HAP-1 (cell line): ENCODE measurements around the gene SNAPC5.

ENCODE experiments used
- DNase-seq, 2 experiments: peaks; one replicate each; pipeline ENCODE4 v3.0.0-alpha.2; 2016 to 2020; ENCODE audit warnings: low spot score in 2 of 2
- H3K27me3 ChIP-seq: fragments of 250-450 bp; sonication (Bioruptor Pico); 2 replicates; pipeline ENCODE4 v1.5.1; 2020; ENCODE audit warnings: low read depth, mild to moderate bottlenecking, moderate library complexity
- H3K36me3 ChIP-seq: fragments of 250-450 bp; sonication (Bioruptor Pico); replicated peaks from 2 replicates; pipeline ENCODE4 v1.5.1; 2020; ENCODE audit warnings: mild to moderate bottlenecking
- H3K4me1 ChIP-seq: fragments of 250-450 bp; sonication (Bioruptor Pico); 2 replicates; pipeline ENCODE4 v1.5.1; 2020; ENCODE audit warnings: mild to moderate bottlenecking
- H3K4me3 ChIP-seq: fragments of 250-450 bp; sonication (Bioruptor Pico); 2 replicates; pipeline ENCODE4 v1.5.1; 2020; ENCODE audit warnings: mild to moderate bottlenecking, moderate library complexity
- H3K9me3 ChIP-seq: fragments of 250-450 bp; sonication (Bioruptor Pico); 2 replicates; pipeline ENCODE4 v1.5.1; 2020; ENCODE audit warnings: mild to moderate bottlenecking, moderate library complexity
- in situ Hi-C: fragments of 300-500 bp; cut with MboI; formaldehyde crosslinking; loops from 3 replicates; pipeline ENCODE4 v1.14.3; 2020; ENCODE audit warnings: low sequenced_read_pairs, inconsistent platforms, mixed read lengths

The SNAPC5 gene, protein sequence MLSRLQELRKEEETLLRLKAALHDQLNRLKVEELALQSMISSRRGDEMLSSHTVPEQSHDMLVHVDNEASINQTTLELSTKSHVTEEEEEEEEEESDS

DNA sequence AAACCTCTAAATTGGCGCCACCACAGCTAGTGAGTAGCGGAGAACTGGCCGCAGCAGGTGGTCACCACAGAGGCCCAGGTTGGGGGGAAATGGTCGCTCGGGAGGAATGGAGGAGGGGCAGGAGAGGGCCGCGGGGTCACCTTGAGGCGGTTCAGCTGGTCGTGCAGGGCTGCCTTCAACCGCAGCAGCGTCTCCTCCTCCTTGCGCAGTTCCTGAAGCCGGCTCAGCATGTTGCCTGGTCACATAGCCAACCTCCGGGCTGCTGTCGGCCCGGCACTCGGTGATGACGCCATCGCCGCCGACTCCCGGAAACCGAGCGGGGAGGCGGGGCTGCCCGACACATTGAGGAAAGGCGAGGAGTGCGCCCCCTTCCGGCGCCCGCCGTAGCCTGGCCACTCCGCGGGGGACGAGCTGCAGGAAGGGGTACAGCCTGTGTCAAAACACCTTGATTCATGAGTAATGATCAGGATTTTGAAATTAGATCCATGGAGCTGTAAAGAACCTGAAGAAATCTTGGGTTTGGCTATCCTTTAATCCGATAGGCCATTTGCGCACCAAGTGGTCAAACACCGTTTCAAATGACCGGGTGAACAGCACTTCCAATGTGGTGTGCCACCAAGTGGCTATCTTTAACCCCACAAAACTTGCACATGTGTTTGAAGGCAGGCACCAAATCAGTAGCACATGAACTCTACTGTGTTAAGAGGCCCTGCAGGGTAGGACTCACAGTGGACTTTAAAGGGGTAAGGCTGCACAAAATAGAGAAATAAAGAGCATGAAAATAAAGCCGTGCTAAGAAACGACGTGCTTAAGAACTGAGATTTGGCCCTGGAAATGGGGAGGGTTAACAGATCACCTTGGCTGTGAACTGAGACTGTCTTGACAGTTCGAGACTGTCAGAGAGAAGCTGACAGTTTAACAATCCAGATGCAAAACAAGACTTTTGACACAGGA, at the start of gene SNAPC5:
TSS of gene SNAPC5 (minus strand) at position 261 of the 954 bp plus-strand sequence. CDS start at position 230, 31 bp downstream.
- in situ Hi-C loops: loop anchor here (5.0 kb wide), 1 partner anchor 110 kb away; the partner anchor contains the start of gene MAP2K1

GRCh38 chr15:66545255-66545654, 47.7 kb upstream of the SNAPC5 start:
- no peak for DNase-seq
- Histone ChIP-seq H3K36me3 (peaks cover 42% of the 10 kb centered on the region), H3K4me1 (peaks cover 3% of the 10 kb centered on the region; the same call in 1 of the 2 replicates), H3K27me3 (no peaks in the 10 kb centered on the region), H3K9me3 (no peaks in the 10 kb centered on the region), H3K4me3 (no peak overlapping the region)
- in situ Hi-C loops: no loop called here

More for the DNA sequence above, at the start of gene SNAPC5:
- Histone ChIP-seq H3K4me3 (peak within 1 kb of the TSS; percentile 87), H3K36me3 (peaks cover 89% of the 10 kb centered on the region), H3K9me3 (no peaks in the 10 kb centered on the region), H3K4me1 (peaks cover 16% of the 10 kb centered on the region), H3K27me3 (no peaks in the 10 kb centered on the region)
- DNase-seq: peak; percentile 98 to 100

- H3K4me3 ChIP-seq: no peak overlapping the region
- peaks cover 3% of the 10 kb centered on the region; the same call in 1 of the 2 replicates for H3K4me1 ChIP-seq
- in situ Hi-C loops: no loop called here
- no peaks in the 10 kb centered on the region for H3K27me3 ChIP-seq
- H3K9me3 ChIP-seq: no peaks in the 10 kb centered on the region
- DNase-seq: no peak
- peaks cover 45% of the 10 kb centered on the region for H3K36me3 ChIP-seq
Observed at GRCh38 chr15:66542896-66543295, 45.3 kb upstream of the SNAPC5 start.

GRCh38 chr15:66535056-66535455, 37.5 kb upstream of the SNAPC5 start:
- Histone ChIP-seq H3K4me1 (no peaks in the 10 kb centered on the region), H3K27me3 (no peaks in the 10 kb centered on the region), H3K36me3 (peaks cover 56% of the 10 kb centered on the region), H3K4me3 (no peak overlapping the region), H3K9me3 (no peaks in the 10 kb centered on the region)
- DNase-seq: no peak
- in situ Hi-C loops: no loop called here

DNA sequence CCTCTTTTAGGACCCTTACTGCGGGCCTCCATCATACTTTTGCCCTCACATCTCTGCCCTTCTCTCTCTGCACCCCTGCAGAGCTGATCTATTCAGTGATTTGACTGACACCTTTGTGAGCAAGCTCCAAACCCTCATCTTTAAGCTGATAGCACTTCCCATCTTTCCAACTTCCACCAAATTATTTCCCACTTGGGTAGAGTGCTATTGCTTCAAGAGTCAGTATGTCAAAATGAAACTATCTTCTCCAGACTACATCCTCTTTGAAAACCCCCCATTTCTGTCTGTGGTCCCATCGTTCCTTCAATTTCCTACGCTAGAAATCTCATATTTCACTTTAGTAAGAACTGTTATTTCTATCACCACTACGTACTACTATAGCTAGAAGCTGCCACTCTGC, 27.3 kb upstream of the SNAPC5 start:
- in situ Hi-C loops: no loop called here
- H3K4me1 ChIP-seq: no peaks in the 10 kb centered on the region
- DNase-seq: no peak
- no peaks in the 10 kb centered on the region for H3K27me3 ChIP-seq
- H3K9me3 ChIP-seq: no peaks in the 10 kb centered on the region
- H3K36me3 ChIP-seq: peaks cover 78% of the 10 kb centered on the region
- no peak overlapping the region for H3K4me3 ChIP-seq

DNA sequence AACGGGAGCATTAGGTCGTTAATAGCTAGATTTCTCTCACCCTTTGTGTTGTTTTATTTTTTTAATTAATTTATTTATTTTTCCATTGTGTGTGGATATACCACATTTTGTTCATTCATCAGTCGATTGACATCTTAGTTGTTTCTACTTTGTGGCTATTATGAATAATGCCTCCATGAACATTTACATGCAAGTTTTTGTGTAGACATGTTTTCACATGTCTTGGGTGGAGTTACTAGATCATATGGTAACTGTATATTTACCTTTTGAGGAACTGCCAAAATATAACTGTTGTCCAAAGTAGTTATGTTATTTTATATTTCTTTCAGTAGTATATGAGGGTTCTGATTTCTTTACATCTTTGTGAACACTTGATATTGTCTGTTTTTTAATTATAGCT, 26.4 kb upstream of the SNAPC5 start:
- Histone ChIP-seq H3K36me3 (peaks cover 80% of the 10 kb centered on the region), H3K9me3 (no peaks in the 10 kb centered on the region), H3K27me3 (no peaks in the 10 kb centered on the region), H3K4me1 (no peaks in the 10 kb centered on the region), H3K4me3 (no peak overlapping the region)
- in situ Hi-C loops: no loop called here
- DNase-seq: no peak

- peaks cover 75% of the 10 kb centered on the region for H3K36me3 ChIP-seq
- H3K4me3 ChIP-seq: no peak overlapping the region
- H3K4me1 ChIP-seq: no peaks in the 10 kb centered on the region
- no peaks in the 10 kb centered on the region for H3K9me3 ChIP-seq
- no peak for DNase-seq
- H3K27me3 ChIP-seq: no peaks in the 10 kb centered on the region
- in situ Hi-C loops: no loop called here
Observed at GRCh38 chr15:66515901-66516322, 18.4 kb upstream of the SNAPC5 start.

GRCh38 chr15:66514586-66514985, 17.0 kb upstream of the SNAPC5 start:
- no peaks in the 10 kb centered on the region for H3K4me1 ChIP-seq
- H3K9me3 ChIP-seq: no peaks in the 10 kb centered on the region
- DNase-seq: no peak
- H3K4me3 ChIP-seq: no peak overlapping the region
- peaks cover 68% of the 10 kb centered on the region for H3K36me3 ChIP-seq
- in situ Hi-C loops: no loop called here
- H3K27me3 ChIP-seq: no peaks in the 10 kb centered on the region

- in situ Hi-C loops: no loop called here
- DNase-seq: no peak
- no peaks in the 10 kb centered on the region for H3K27me3 ChIP-seq
- H3K4me1 ChIP-seq: 0 out of 2 replicates have a peak, but pooled peaks cover 2% of the 10 kb centered on the region
- H3K4me3 ChIP-seq: no peak overlapping the region
- H3K36me3 ChIP-seq: peaks cover 40% of the 10 kb centered on the region
- H3K9me3 ChIP-seq: no peaks in the 10 kb centered on the region
Observed at GRCh38 chr15:66508293-66508883, 10.8 kb upstream of the SNAPC5 start.

DNA sequence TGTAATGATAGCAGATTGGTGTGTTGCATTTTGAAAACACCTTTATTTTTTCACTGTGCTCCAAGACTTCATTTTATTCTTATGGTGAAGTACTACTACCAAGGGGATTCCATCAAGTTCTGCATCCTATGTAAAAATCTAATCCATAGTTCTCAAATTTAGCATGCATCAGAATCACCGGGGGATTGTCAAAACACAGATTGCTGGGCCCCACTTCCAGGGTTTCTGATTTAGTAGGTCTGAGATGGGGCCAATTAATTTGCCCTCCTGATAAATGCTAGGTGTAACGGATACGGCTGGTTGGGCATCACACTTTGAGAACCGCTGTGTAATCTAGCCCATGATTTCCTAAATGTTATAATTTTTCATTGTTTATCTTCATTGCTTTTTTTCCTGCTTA, 8.3 kb upstream of the SNAPC5 start:
- peaks cover 14% of the 10 kb centered on the region for H3K4me1 ChIP-seq
- in situ Hi-C loops: no loop called here

DNA sequence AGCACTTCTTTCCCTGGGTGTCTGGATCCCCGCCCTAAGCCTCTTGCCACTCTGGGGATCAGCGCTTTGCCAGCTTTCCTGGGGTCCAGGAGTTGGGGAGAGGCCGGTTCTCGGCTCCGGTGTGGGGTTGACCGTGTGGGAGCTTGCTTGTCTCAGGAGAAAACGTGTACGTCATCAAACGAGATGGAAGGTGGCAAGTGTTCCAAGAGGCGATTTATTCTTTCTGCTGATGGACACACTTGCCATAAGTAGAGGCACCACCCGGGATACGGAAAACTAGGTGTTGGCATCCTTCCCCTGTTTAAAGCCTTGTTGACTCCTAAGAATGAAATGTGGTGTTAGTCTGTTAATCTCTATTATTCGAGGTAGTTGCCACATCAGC, 7.9 kb upstream of the SNAPC5 start:
- H3K9me3 ChIP-seq: no peaks in the 10 kb centered on the region
- no peak for DNase-seq
- H3K36me3 ChIP-seq: peaks cover 54% of the 10 kb centered on the region
- H3K4me1 ChIP-seq: peaks cover 14% of the 10 kb centered on the region
- no peaks in the 10 kb centered on the region for H3K27me3 ChIP-seq
- in situ Hi-C loops: no loop called here
- H3K4me3 ChIP-seq: peak overlapping the region; percentile 92

More for the DNA sequence above, 8.3 kb upstream of the SNAPC5 start:
- Histone ChIP-seq H3K36me3 (peaks cover 54% of the 10 kb centered on the region), H3K27me3 (no peaks in the 10 kb centered on the region), H3K4me3 (peak overlapping the region; percentile 92), H3K9me3 (no peaks in the 10 kb centered on the region)
- no peak for DNase-seq

DNA sequence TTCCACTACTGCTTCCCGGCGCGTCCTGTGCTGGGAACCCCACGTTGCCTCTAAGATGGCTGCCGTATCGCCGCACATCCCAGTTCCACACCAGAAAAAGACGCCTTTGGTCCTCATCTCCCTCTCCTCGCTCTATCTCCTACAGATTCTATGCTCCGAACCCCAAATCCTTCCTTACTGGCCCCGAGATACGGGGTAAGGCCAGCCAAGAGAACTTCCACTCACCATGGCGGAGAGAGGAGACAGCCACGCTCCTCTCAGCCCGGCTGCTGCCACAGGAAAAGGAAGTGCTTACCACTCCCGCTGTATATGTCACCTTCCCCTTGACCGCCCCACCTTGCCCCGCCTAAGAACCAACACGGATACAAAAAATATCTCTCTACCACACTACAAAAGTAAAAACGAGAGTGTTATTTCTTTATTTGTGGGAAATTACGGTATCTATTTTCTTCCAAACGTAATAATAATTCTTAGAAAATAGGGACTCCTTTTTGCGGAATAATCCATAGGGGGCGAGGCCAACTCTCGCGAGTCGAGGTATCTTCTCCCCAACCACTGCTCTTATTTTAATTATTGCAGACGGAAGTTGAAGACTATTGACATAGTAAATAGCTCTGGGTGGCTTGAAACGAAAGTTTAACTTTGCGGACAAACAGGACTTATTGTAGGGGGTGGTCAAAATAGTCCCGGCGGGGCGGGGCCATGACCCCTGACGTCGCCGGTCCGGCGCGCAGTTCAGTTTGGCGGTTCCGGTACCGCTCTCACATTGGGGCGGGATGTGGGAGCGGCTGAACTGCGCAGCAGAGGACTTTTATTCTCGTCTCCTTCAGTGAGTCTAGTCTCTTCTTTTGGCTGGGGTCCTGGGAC, 7.2 kb upstream of the SNAPC5 start, which contains the start of the genes RPL4 and ZWILCH:
TSS of gene RPL4 (minus strand) at position 293 of the 867 bp plus-strand sequence. CDS start at position 228, 65 bp downstream.
TSS of gene ZWILCH (plus strand) at position 764 of the 867 bp plus-strand sequence. CDS start at position 777, 13 bp downstream.
- Histone ChIP-seq H3K36me3 (peaks cover 59% of the 10 kb centered on the region), H3K9me3 (no peaks in the 10 kb centered on the region), H3K27me3 (no peaks in the 10 kb centered on the region), H3K4me1 (peaks cover 14% of the 10 kb centered on the region), H3K4me3 (peak within 1 kb of the TSS; percentile 92)
- peak; percentile 87 to 95 for DNase-seq
- in situ Hi-C loops: no loop called here
